ENCODE results near the gene LLPH. TPM values are rescaled to one million over a fixed set of nuclear protein-coding genes. Genes with fewer than 3 reads are reported as not detected.

LLPH gene
- total RNA-seq, 1 donor from 2014 or later = 19.9 TPM

- Histone ChIP-seq H3K36me3 (no peaks in the 10 kb centered on the region), H4K20me1 (ENCODE audit: low read depth) (no peaks in the 10 kb centered on the region), H3K4me2 (no peak overlapping the region), H2AFZ (replicated peaks) (no peak overlapping the region), H3K4me1 (no peaks in the 10 kb centered on the region), H3K9me3 (ENCODE audit: low read depth) (no peaks in the 10 kb centered on the region), H3K4me3 (no peak overlapping the region), H3F3A (ENCODE audit: low read depth) (no peaks in the 10 kb centered on the region), H3K27ac (no peak overlapping the region), H3K9ac (no peak overlapping the region), H3K27me3 (no peaks in the 10 kb centered on the region), H3K79me2 (ENCODE audit: low read depth) (no peaks in the 10 kb centered on the region)
- no peak overlapping the region for H3K4me3 Mint-ChIP-seq
- H3K4me1 Mint-ChIP-seq = no peaks in the 10 kb centered on the region
- peaks cover 2% of the 10 kb centered on the region for H3K27me3 Mint-ChIP-seq (ENCODE audit: insufficient read depth, low read depth)
- peaks cover 5% of the 10 kb centered on the region for H3K9me3 Mint-ChIP-seq
- no peaks in the 10 kb centered on the region for H3K36me3 Mint-ChIP-seq
- no peak for TF ChIP-seq EZH2 (IDR thresholded peaks at IDR 0.05)
- no peak for TF ChIP-seq EZH2phosphoT487 (IDR thresholded peaks at IDR 0.05)
- TF ChIP-seq CTCF (IDR thresholded peaks at IDR 0.05) = no peak
- DNase-seq (ENCODE audit: low spot score) = no peak
- no peak overlapping the region for H3K27ac Mint-ChIP-seq
Measured at GRCh38 chr12:66083766-66084165, 46.8 kb downstream of the LLPH start.

DNA sequence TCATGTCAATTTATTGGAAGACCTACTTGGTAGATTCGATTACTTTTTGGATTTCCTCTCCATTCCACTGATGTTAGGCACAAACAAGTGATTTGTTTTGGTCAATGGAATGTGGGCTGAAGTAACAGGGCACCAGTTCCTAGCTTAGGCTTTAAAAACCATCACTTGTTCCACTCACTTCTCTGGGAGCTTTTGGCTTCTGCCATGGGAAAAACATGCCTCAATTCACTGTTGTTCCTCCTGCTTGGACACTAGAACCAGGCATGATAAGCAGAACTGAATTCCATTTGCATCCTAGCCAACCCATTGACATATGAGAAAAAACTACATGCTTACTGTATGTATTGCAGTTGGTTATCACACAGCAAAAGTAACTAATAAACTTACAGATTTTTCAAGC, 47.8 kb downstream of the LLPH start:
- no peak for DNase-seq (ENCODE audit: low spot score)
- Histone ChIP-seq H3K9me3 (ENCODE audit: low read depth) (no peaks in the 10 kb centered on the region), H3K27ac (no peak overlapping the region), H3K4me1 (no peaks in the 10 kb centered on the region), H3K4me2 (no peak overlapping the region), H2AFZ (replicated peaks) (no peak overlapping the region), H3K9ac (no peak overlapping the region), H3K79me2 (ENCODE audit: low read depth) (no peaks in the 10 kb centered on the region), H4K20me1 (ENCODE audit: low read depth) (no peaks in the 10 kb centered on the region), H3K36me3 (no peaks in the 10 kb centered on the region), H3K27me3 (no peaks in the 10 kb centered on the region), H3F3A (ENCODE audit: low read depth) (no peaks in the 10 kb centered on the region), H3K4me3 (no peak overlapping the region)
- peaks cover 5% of the 10 kb centered on the region for H3K9me3 Mint-ChIP-seq
- TF ChIP-seq EZH2 (IDR thresholded peaks at IDR 0.05) (no peak), EZH2phosphoT487 (IDR thresholded peaks at IDR 0.05) (no peak), CTCF (IDR thresholded peaks at IDR 0.05) (no peak)
- no peak overlapping the region for H3K27ac Mint-ChIP-seq
- no peaks in the 10 kb centered on the region for H3K36me3 Mint-ChIP-seq
- no peak overlapping the region for H3K4me3 Mint-ChIP-seq
- H3K27me3 Mint-ChIP-seq (ENCODE audit: insufficient read depth, low read depth) = peaks cover 2% of the 10 kb centered on the region
- H3K4me1 Mint-ChIP-seq = no peaks in the 10 kb centered on the region

- TF ChIP-seq CTCF (IDR thresholded peaks at IDR 0.05) (no peak), EZH2 (IDR thresholded peaks at IDR 0.05) (no peak), EZH2phosphoT487 (IDR thresholded peaks at IDR 0.05) (no peak)
- Mint-ChIP-seq H3K27ac (no peak overlapping the region), H3K9me3 (peaks cover 5% of the 10 kb centered on the region), H3K4me1 (no peaks in the 10 kb centered on the region), H3K36me3 (no peaks in the 10 kb centered on the region), H3K27me3 (ENCODE audit: insufficient read depth, low read depth) (no peaks in the 10 kb centered on the region), H3K4me3 (no peak overlapping the region)
- Histone ChIP-seq H3K79me2 (ENCODE audit: low read depth) (no peaks in the 10 kb centered on the region), H3F3A (ENCODE audit: low read depth) (no peaks in the 10 kb centered on the region), H3K27ac (no peak overlapping the region), H3K27me3 (no peaks in the 10 kb centered on the region), H3K4me3 (no peak overlapping the region), H3K9ac (no peak overlapping the region), H3K4me2 (no peak overlapping the region), H3K9me3 (ENCODE audit: low read depth) (no peaks in the 10 kb centered on the region), H2AFZ (replicated peaks) (no peak overlapping the region), H4K20me1 (ENCODE audit: low read depth) (no peaks in the 10 kb centered on the region), H3K36me3 (no peaks in the 10 kb centered on the region), H3K4me1 (no peaks in the 10 kb centered on the region)
- DNase-seq (ENCODE audit: low spot score) = no peak
Measured at GRCh38 chr12:66080791-66081190, 49.8 kb downstream of the LLPH start.

Data from neural progenitor cell (in vitro differentiated cells).